ENCODE data around the gene AUTS2.

AUTS2 gene

GRCh38 chr7:70834424-70834823 is 1236.1 kb downstream of the AUTS2 start:
- DNase-seq (ENCODE audit: low spot score) = no peak

DNA sequence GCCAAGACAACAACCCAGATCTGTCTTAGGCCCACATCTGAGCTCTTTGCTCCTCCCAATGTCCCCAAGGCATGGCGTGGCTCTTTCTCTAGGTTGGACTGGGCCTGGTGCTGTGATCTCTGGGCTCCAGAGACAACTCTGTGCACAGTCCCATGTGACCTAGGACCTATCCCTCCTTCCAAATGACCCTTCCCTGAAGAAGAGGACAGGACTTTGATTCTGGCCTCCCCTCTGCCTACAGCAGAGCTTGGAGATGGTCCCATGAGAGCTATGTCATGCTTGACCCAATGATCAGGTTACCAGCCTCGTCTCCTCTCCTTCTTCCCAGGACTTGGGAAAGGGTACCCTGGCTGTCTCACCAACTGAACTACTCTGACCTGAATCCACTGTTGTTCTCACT is 1237.4 kb downstream of the AUTS2 start:
- no peak for DNase-seq (ENCODE audit: low spot score)

DNA sequence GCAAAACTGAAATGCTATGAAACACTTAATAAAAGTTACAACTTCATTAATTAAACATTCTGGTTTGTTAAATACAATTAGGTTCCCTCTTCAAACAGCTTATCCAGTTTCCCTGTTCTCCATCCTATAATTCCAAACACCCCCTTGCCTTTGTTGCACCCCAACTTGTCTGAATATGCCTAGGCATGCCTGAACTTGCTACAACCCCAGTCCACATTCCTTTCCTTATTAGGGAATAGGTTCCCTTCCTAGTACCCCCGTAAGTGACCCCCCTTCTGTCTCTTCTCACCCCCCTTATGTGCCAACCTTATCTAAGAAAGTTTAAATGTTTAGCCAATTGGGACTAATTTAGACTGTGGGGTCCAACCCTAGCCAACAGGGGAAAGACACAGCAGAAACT is 1238.0 kb downstream of the AUTS2 start:
- no peak for DNase-seq (ENCODE audit: low spot score)

DNA sequence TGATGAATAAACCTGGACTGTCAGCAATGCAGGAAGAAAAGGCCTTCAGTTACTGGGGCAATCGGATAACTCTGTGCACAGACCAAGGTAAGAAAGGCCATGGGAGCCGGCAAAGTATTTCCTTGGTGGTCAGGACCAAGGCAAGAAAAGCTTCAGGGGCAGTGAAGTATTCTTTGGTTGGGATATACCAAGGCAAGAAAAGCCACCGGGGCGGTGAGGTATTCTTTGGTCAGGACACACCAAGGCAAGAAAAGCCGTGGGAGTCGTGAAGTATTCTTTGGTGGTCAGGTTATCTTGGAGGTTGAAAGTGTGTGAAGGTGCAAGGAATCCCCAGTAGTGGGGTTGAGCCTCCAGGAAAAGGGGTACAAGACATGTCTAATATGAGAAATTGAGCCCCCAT is 1238.7 kb downstream of the AUTS2 start:
- DNase-seq (ENCODE audit: low spot score) = no peak

GRCh38 chr7:70837589-70837988 is 1239.3 kb downstream of the AUTS2 start:
- DNase-seq (ENCODE audit: low spot score) = no peak

DNA sequence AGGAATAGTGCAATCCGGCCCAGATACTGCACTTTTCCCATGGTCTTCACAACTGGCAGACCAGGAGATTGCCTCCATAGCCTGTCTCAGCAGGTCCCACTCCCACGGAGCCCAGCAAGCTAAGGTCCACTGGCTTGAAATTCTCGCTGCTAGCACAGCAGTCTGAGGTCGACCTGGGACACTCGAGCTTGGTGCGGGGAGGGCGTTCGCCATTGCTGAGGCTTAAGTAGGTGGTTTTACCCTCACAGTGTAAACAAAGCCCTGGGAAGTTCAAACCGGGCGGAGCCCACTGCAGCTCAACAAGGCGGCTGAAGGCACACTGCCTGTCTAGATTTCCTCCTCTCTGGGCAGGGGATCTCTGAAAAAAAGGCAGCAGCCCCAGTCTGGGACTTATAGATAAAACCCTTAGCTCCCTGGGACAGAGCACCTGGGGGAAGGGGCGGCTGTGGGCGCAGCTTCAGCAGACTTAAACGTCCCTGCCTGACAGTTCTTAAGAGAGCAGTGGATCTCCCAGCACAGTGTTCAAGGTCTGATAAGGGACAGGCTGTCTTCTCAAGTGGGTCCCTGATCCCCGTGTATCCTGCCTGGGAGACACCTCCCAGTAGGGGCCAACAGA is 1240.1 kb downstream of the AUTS2 start:
- DNase-seq (ENCODE audit: low spot score) = no peak

Measured in kidney capillary endothelial cell (primary cell).